HG02588 (cell line): ENCODE data around the gene PITPNC1.
"Not testable (repeated sequence)": the region's sequence is repeated elsewhere in the genome, so short reads cannot be mapped to it uniquely, and the experiment has no call there.

Experiments
- ATAC-seq: cut with Tn5 transposase; IDR thresholded peaks from one replicate; pipeline ENCODE4 v1.9.1; 2021; ENCODE audit warnings: mild to moderate bottlenecking, moderate library complexity; ENCODE audit not compliant: unreplicated experiment

The PITPNC1 gene

GRCh38 chr17:67671493-67671892 lies 294.4 kb downstream of the PITPNC1 start:
- ATAC-seq, result no peak

- ATAC-seq, result no peak
Measured at GRCh38 chr17:67672592-67673335, 295.7 kb downstream of the PITPNC1 start.

- no peak for ATAC-seq
Measured at GRCh38 chr17:67675481-67675880, 298.4 kb downstream of the PITPNC1 start.

- no peak for ATAC-seq
Measured at GRCh38 chr17:67676305-67676704, 299.2 kb downstream of the PITPNC1 start.

GRCh38 chr17:67678414-67678813 lies 301.3 kb downstream of the PITPNC1 start:
- ATAC-seq, result no peak

GRCh38 chr17:67679225-67679624 lies 302.1 kb downstream of the PITPNC1 start:
- no peak for ATAC-seq

GRCh38 chr17:67679721-67680120 lies 302.6 kb downstream of the PITPNC1 start:
- no peak for ATAC-seq

- ATAC-seq, result no peak
Measured at GRCh38 chr17:67680445-67681224, 303.6 kb downstream of the PITPNC1 start.

GRCh38 chr17:67682196-67682595 lies 305.1 kb downstream of the PITPNC1 start:
- ATAC-seq, result no peak

- ATAC-seq, result no peak
Measured at GRCh38 chr17:67685351-67685750, 308.3 kb downstream of the PITPNC1 start.

GRCh38 chr17:67686241-67686640 lies 309.2 kb downstream of the PITPNC1 start:
- ATAC-seq, result no peak

GRCh38 chr17:67687511-67687910 lies 310.4 kb downstream of the PITPNC1 start:
- ATAC-seq, result no peak

- ATAC-seq, result no peak
Measured at GRCh38 chr17:67689534-67690177, 312.6 kb downstream of the PITPNC1 start.

- no peak for ATAC-seq
Measured at GRCh38 chr17:67693811-67694210, 316.7 kb downstream of the PITPNC1 start.

- no peak for ATAC-seq
Measured at GRCh38 chr17:67696347-67696746, 319.3 kb downstream of the PITPNC1 start.

- no peak for ATAC-seq
Measured at GRCh38 chr17:67696853-67697498, 319.9 kb downstream of the PITPNC1 start.

GRCh38 chr17:67700037-67700724 lies 323.1 kb downstream of the PITPNC1 start:
- ATAC-seq, result no peak

- ATAC-seq, result no peak
Measured at GRCh38 chr17:67700725-67701119, 323.6 kb downstream of the PITPNC1 start.

GRCh38 chr17:67702861-67703260 lies 325.8 kb downstream of the PITPNC1 start:
- not testable (repeated sequence) for ATAC-seq

GRCh38 chr17:67707442-67707841 lies 330.4 kb downstream of the PITPNC1 start:
- ATAC-seq, result no peak

GRCh38 chr17:67708378-67708777 lies 331.3 kb downstream of the PITPNC1 start:
- no peak for ATAC-seq
